ENCODE data around the gene MAPK1. TPM values are rescaled to one million over a fixed set of nuclear protein-coding genes. Genes with fewer than 3 reads are reported as not detected.

MAPK1 gene
- total RNA-seq, 1 donor from 2014 or later = 37.2 TPM

Other genes starting within 250 kb of the MAPK1 start
- 95.5 and 128 TPM in 2 replicates for gene YDJC, start 237.6 kb downstream of the MAPK1 start, total RNA-seq
- 0.38 TPM in 1 of 2 replicates, not detected in the other for gene CCDC116, start 234.9 kb downstream of the MAPK1 start, total RNA-seq
- 82.8 and 87.1 TPM in 2 replicates for gene SDF2L1, start 225.3 kb downstream of the MAPK1 start, total RNA-seq
- 34.6 and 41.1 TPM in 2 replicates for gene PPIL2, start 201.6 kb downstream of the MAPK1 start, total RNA-seq
- gene YPEL1, start 131.9 kb downstream of the MAPK1 start, total RNA-seq = 2.8 and 4.9 TPM in 2 replicates
- gene PPM1F, start 85.2 kb upstream of the MAPK1 start, total RNA-seq = 23.6 and 27.0 TPM in 2 replicates
- 29.2 and 47.9 TPM in 2 replicates for gene TOP3B, start 115.1 kb upstream of the MAPK1 start, total RNA-seq

All from kidney epithelial cell (primary cell).